Middle frontal gyrus (tissue), 1 donor: ENCODE data around the gene FAM3B.

Experiments
- DNase-seq: peaks from one replicate; pipeline ENCODE4 v3.0.0-alpha.2; 2015; ENCODE audit warnings: low spot score; ENCODE audit errors: extremely low spot score

Gene FAM3B

GRCh38 chr21:41318218-41318617, 1.6 kb downstream of the FAM3B start:
- no peak for DNase-seq

GRCh38 chr21:41319273-41319672, 2.7 kb downstream of the FAM3B start:
- DNase-seq = no peak

DNA sequence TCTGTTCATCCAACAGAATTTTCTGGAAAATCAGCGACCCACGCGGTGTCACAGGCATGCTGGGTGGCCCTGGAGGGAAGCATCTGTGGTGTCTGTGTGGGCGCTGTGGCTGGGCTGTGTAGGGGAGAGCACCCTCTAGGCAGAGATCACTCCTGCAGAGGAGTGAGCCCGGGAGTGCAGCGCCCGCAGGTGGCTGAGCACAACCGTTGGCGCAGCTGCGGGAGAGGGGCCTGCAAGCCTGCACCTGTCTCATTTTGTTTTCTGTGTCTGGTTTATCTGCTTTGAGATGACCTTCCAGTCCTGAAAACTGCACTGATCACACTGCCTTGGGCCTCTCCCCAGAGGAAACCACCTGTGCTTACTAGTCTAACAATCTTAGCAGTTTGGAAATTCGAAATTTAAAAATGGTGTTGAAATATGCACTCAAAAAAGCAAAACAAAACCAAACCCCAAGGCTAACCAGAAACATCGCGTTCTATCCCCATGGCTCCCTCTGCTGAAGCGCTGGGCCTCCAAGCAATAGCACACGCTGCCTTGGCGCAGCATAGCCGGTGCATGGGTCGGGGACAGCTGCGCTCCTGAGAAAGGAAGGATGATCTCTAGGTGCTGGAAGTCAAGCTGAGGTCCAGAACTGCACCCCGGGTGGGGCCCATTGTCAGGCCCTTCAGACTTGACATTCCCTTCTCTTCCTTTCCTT, 4.8 kb downstream of the FAM3B start:
- no peak for DNase-seq

DNA sequence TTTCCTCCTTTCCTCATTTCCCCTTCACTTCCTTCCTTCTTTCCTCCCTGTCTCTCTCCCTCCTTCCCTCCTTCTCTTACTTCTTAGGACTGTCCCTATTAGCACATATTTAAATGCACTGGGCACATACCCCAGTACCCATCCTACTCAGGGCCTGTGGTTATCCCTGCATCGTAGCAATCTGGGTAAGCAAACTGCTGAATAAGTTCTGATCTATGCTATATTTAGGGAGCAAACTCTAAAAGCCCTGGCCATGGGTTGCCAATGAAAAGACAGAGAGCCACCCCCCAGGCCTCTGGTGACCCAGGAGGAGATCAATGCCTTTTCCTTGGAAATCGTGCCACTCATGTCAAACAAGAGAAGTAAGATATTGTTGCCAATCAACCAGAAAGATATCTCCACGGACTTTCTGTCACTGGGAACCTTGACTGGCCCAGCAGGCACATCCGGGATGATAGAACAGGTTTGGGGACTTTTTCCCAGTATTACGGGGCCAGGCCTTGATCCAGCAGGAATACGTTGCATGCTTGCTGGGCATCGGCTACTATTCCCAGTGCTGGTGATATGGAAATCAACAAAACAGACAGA, 5.4 kb downstream of the FAM3B start:
- no peak for DNase-seq

GRCh38 chr21:41322496-41323382, 6.1 kb downstream of the FAM3B start:
- DNase-seq = no peak

- DNase-seq = no peak
Observed at GRCh38 chr21:41325138-41325912, 8.7 kb downstream of the FAM3B start.

- no peak for DNase-seq
Observed at GRCh38 chr21:41326414-41327080, 9.9 kb downstream of the FAM3B start.

DNA sequence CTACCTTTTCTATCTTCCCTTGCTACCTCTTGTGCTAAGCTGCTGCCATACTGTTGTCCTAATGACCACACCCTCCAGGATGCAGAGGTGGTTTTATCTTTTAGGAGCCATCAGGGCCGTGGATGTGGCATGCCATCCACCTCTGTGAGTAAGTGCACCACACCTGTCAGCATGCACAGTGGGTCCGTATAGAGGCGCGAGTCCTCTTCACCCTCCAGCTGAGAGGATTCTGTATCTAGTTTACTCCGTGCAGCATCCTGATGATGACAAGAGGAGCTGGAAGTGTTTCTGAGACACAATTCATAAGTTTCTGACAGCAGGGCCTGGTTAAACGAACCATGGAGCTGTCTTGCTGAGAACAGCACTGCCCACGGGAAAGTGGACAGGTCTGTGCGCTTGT, 11.2 kb downstream of the FAM3B start:
- no peak for DNase-seq

- DNase-seq = no peak
Observed at GRCh38 chr21:41328660-41329607, 12.3 kb downstream of the FAM3B start.

- no peak for DNase-seq
Observed at GRCh38 chr21:41333752-41334151, 17.2 kb downstream of the FAM3B start.

GRCh38 chr21:41337515-41337914, 20.9 kb downstream of the FAM3B start:
- no peak for DNase-seq

DNA sequence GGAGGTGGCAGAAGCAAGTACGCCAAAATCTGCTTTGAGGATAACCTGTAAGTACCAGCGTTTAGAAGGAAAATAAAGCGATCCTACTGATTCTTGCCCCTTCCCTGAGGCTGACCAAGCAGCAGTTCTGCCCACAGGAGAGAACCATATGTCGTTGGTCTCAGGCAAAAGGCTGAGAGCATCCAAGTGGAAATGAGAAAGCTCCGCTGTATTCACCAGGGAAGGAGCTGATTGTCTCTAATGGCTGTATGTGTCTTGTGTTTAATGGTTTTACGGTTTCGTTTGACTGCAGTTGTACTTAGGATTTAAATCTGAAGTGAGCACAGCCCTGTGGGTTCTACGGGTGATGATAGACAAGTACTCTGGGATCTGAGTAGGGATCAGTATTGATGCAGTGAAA, 21.9 kb downstream of the FAM3B start:
- DNase-seq = no peak

DNA sequence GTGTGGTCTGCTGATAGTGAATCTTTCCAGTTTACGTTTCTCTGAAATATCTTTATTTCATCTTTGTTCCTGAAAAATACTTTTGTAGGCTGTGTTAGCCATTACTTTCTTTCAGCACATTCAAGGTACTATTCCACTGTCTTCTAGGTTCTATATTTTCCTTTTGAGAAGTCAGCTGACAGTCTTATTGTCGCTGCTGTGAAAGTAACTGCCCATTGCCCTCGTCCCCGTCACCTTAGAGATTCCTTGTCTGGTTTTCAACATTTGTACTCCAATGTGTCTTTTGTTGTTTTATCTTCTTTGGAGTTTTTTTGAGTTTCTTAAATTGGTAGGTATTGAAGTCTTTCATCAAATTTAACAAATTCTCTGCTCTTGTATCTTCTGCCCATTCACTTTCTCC, 25.4 kb downstream of the FAM3B start:
- DNase-seq = no peak

- no peak for DNase-seq
Observed at GRCh38 chr21:41344146-41344545, 27.5 kb downstream of the FAM3B start.

- DNase-seq = no peak
Observed at GRCh38 chr21:41345356-41345755, 28.8 kb downstream of the FAM3B start.

DNA sequence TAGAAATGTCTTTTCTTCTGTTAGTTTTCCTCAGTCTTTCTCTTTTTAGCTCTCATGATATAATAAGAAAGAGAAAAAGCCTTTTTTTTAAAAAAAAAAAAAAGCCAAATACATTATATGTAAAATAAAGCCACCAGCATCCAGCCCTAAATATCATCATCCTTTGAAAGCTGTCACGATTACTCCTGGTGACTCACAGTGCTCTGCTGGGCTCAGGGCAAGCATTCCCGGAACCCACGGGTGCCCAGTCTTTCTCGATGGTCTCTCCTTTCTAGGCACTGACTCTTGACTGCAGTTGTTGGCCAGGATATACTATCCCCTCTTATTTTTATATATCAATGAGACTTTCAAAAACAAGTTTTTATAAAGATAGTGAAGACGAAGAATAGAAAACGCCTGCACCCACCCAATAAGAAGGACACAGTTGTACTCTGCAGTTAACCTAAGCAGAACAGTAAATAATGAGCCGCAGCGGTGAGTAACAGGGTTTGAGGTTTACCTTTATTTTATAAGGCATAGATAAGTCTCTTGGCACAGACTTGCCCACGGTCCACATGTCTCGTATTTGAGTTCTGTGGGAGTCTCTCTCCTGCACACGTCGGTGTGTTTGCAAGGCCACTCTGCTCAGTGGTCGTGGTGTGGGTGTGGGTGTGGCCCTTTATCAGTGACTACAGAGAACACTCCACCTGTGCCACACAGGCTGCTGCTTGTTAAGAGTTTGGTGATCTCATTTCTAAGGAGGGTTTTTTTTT, 29.5 kb downstream of the FAM3B start:
- no peak for DNase-seq

DNA sequence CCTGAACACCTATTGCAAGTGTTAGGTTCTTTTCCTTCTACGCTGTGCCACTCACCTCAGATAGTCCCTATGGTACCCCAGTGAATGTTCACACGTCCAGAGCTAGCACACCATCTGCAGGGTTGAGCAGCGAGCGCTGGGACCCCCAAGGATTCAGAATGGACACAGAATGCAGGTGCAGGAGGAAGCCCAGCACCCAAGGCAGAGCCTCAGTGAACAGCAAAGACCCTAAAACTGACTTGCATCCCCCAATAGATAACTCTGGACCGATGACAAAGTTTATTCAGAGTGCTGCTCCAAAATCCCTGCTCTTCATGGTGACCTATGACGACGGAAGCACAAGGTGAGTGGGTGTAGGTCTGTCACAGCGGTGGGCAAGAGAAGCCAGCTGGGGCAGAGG, 30.2 kb downstream of the FAM3B start:
- no peak for DNase-seq

DNA sequence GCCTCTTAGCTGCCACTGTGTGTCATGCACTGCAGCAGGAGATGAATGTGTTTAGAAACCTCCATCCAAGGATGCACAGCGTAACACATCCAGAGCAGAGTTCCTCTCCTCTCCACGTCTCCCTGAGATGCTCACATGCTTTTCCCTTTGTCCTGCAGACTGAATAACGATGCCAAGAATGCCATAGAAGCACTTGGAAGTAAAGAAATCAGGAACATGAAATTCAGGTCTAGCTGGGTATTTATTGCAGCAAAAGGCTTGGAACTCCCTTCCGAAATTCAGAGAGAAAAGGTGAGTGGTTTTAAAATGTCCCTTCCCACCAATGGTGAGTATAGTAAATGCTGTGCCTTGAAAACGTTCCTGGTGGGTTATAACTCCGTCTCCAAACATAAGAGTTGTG, 31.8 kb downstream of the FAM3B start:
- DNase-seq = no peak

DNA sequence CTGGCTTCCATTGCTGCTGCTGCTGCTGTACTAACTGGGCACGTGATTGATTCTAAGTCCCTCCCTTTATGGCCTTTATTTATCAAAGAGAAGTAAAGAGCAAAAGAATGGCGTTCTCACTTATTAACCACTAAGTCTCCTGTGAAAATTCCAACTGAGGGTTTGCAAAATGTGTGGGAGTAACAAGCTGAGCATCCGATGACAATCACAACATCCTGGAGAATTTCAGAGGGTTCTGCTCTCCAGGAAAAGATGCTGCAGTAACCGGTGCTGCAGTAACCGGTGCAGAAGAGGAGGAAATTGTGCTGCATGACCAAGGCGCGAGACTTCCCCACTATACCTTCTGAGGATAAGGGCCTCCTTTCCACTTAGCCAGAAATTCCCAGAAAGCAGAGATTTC, 32.5 kb downstream of the FAM3B start:
- DNase-seq = no peak
